ENCODE data around the gene HDGF. TPM values are rescaled to one million over a fixed set of nuclear protein-coding genes. Genes with fewer than 3 reads are reported as not detected.

The HDGF gene
- total and polyA plus RNA-seq, 2 donors (not counting 3 experiments of a cell fraction or from before 2014, with no cell fraction given) = 95.1 to 298 TPM

DNA sequence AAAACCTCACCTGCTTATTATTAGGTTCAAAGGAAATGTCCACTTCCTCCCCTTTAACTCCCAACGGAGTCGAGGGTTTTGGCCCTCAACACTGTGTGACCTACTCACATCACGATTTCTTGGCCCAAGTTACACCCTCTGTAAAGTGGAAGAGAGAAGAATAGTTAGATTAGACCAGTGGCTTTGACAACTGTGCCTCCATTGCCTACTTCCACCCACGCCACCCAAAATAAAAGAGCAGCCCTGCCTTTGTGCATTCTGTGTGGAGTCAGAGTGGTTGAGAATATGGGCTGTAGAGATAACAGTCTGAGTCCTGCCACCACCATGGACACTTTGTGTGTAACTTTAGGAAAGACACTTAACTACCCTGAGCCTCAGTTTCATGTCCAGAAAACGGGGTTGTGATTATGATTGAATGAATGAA, 4.1 kb upstream of the HDGF start:
- H3K27me3 ChIP-seq (ENCODE audit: control insufficient read depth in 2 of 2, insufficient read depth in 2 of 2, low read length in 2 of 2) = no peaks in the 10 kb centered on the region
- no peak overlapping the region for H3K9ac ChIP-seq (replicated peaks; ENCODE audit: extremely low read depth, insufficient read depth, low read length)
- H3K9me3 ChIP-seq (replicated peaks; ENCODE audit: control insufficient read depth, insufficient read depth, low read length) = no peaks in the 10 kb centered on the region
- no peak overlapping the region for H3K4me2 ChIP-seq (ENCODE audit: insufficient read depth, low read length)
- no peak for DNase-seq (ENCODE audit: low read depth, low spot score)
- H3K79me2 ChIP-seq (ENCODE audit: control insufficient read depth, insufficient read depth, low read length) = peaks cover 16% of the 10 kb centered on the region
- H3K36me3 ChIP-seq (ENCODE audit: control insufficient read depth in 2 of 2, extremely low read depth in 1 of 2, insufficient read depth in 2 of 2, low read length in 2 of 2) = no peaks in the 10 kb centered on the region
- no peaks in the 10 kb centered on the region for H4K20me1 ChIP-seq (replicated peaks; ENCODE audit: control insufficient read depth, extremely low read depth, insufficient read depth, low read length)
- H2AFZ ChIP-seq (ENCODE audit: low read depth, low read length) = no peak overlapping the region
- POLR2A ChIA-PET = no interaction called here
- dilution Hi-C loops (cut with MboI; ENCODE audit: extremely low pct_ligation_motif_present, low sequenced_read_pairs) = no loop called here
- CTCF ChIA-PET = interaction anchor here (0.7 to 1.1 kb wide), 2 partner anchors 29 to 30 kb away, joined by 3 to 6 read pairs; no protein-coding TSS in a partner anchor
- peaks cover 10% of the 10 kb centered on the region for H3K4me1 ChIP-seq (ENCODE audit: control insufficient read depth, extremely low read depth, insufficient read depth, low read length)
- FAIRE-seq = no peak
- H3K4me3 ChIP-seq (replicated peaks in 1 of 3; ENCODE audit: insufficient read depth in 1 of 3, low read depth in 1 of 3, low read length in 3 of 3) = no peak overlapping the region
- intact Hi-C loops (cut with micrococcal nuclease) = no loop called here
- H3K9me1 ChIP-seq (replicated peaks; ENCODE audit: control insufficient read depth, extremely low read depth, insufficient read depth, low read length) = no peaks in the 10 kb centered on the region
- H3K27ac ChIP-seq (ENCODE audit: insufficient read depth, low read depth, low read length) = no peak overlapping the region
- no TSS peak for BruUV-seq (replicated peaks)
- TF ChIP-seq POLR2AphosphoS5 (IDR thresholded peaks at IDR 0.05; ENCODE audit: insufficient read depth, low read depth, low read length) (no peak), GATA2 (IDR thresholded peaks at IDR 0.05; ENCODE audit: insufficient read depth, insufficient read length, low read depth, low read length) (no peak), POLR2A (IDR thresholded peaks at IDR 0.05; ENCODE audit: low read depth, low read length) (no peak), FOS (IDR thresholded peaks at IDR 0.05; ENCODE audit: borderline replicate concordance, insufficient read depth, low read length) (no peak), JUN (IDR thresholded peaks at IDR 0.05; ENCODE audit: borderline replicate concordance, insufficient read depth, insufficient read length, low read depth) (no peak), MYC (IDR thresholded peaks at IDR 0.05; ENCODE audit: low read depth, low read length) (no peak)
- TF ChIP-seq, protein P1, sequence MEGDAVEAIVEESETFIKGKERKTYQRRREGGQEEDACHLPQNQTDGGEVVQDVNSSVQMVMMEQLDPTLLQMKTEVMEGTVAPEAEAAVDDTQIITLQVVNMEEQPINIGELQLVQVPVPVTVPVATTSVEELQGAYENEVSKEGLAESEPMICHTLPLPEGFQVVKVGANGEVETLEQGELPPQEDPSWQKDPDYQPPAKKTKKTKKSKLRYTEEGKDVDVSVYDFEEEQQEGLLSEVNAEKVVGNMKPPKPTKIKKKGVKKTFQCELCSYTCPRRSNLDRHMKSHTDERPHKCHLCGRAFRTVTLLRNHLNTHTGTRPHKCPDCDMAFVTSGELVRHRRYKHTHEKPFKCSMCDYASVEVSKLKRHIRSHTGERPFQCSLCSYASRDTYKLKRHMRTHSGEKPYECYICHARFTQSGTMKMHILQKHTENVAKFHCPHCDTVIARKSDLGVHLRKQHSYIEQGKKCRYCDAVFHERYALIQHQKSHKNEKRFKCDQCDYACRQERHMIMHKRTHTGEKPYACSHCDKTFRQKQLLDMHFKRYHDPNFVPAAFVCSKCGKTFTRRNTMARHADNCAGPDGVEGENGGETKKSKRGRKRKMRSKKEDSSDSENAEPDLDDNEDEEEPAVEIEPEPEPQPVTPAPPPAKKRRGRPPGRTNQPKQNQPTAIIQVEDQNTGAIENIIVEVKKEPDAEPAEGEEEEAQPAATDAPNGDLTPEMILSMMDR (IDR thresholded peaks at IDR 0.05; ENCODE audit: extremely low read depth in 1 of 2, insufficient read depth in 1 of 2, low read depth in 1 of 2, low read length in 2 of 2) = no peak
- TF ChIP-seq, protein P2, sequence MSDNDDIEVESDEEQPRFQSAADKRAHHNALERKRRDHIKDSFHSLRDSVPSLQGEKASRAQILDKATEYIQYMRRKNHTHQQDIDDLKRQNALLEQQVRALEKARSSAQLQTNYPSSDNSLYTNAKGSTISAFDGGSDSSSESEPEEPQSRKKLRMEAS (IDR thresholded peaks at IDR 0.05; ENCODE audit: insufficient read depth, insufficient read length) = no peak

Measured in endothelial cell of umbilical vein (primary cell).